Colonic mucosa (tissue), 4 donors: ENCODE data around the gene SHB. TPM values are rescaled to one million over a fixed set of nuclear protein-coding genes. Genes with fewer than 3 reads are reported as not detected.

ENCODE experiments used
- DNase-seq: peaks from one replicate; pipeline ENCODE4 v3.0.0-alpha.2; 2020
- H3K27ac ChIP-seq: fragments of 200-600 bp; one replicate; pipeline ENCODE4 v1.8.0; 2021
- H3K27me3 ChIP-seq: fragments of 200-600 bp; one replicate; pipeline ENCODE4 v1.8.0; 2021
- H3K36me3 ChIP-seq: fragments of 200-600 bp; one replicate; pipeline ENCODE4 v1.8.0; 2021
- H3K4me1 ChIP-seq: fragments of 200-600 bp; one replicate; pipeline ENCODE4 v1.8.0; 2021; ENCODE audit warnings: mild to moderate bottlenecking
- H3K4me3 ChIP-seq: fragments of 200-600 bp; one replicate; pipeline ENCODE4 v1.8.0; 2021
- H3K9ac ChIP-seq, 2 donors: one replicate each; pipeline ENCODE4 v1.7.0; 2013; ENCODE audit warnings: control low read depth in 2 of 2, low read depth in 2 of 2, low read length in 2 of 2
- H3K9me3 ChIP-seq: fragments of 200-600 bp; one replicate; pipeline ENCODE4 v1.8.0; 2021
- intact Hi-C: fragments of 100-400 bp; cut with DNase I; formaldehyde crosslinking; loops from one replicate; pipeline ENCODE4 v1.14.1; 2022
- total RNA-seq, 2 donors: library from RNA; stranded (reverse); fragmentation: NEBNext Ultra II Directional in 1 of 2; extraction: Animal tissue kit (Norgen Biotek cat#: 25700) in 1 of 2; gene quantifications; one replicate each; pipeline ENCODE4 v1.2.1, GENCODE V29; 2021
- TF ChIP-seq, protein P1 (sequence below): fragments of 200-600 bp; IDR thresholded peaks from one replicate; pipeline ENCODE4 v1.8.0; 2022; ENCODE audit warnings: antibody characterized with exemption, mild to moderate bottlenecking
- donor health status: healthy.
- donor health status: DM: no; HTN: no; CAD: no.
- donor health status: DM: no; HTN: no; CAD: no.

SHB gene
- total RNA-seq, 2 donors from 2014 or later: 17.4 to 24.0 TPM

- TF ChIP-seq, protein P1, sequence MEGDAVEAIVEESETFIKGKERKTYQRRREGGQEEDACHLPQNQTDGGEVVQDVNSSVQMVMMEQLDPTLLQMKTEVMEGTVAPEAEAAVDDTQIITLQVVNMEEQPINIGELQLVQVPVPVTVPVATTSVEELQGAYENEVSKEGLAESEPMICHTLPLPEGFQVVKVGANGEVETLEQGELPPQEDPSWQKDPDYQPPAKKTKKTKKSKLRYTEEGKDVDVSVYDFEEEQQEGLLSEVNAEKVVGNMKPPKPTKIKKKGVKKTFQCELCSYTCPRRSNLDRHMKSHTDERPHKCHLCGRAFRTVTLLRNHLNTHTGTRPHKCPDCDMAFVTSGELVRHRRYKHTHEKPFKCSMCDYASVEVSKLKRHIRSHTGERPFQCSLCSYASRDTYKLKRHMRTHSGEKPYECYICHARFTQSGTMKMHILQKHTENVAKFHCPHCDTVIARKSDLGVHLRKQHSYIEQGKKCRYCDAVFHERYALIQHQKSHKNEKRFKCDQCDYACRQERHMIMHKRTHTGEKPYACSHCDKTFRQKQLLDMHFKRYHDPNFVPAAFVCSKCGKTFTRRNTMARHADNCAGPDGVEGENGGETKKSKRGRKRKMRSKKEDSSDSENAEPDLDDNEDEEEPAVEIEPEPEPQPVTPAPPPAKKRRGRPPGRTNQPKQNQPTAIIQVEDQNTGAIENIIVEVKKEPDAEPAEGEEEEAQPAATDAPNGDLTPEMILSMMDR: no peak
- DNase-seq: no peak
- H3K4me1 ChIP-seq: no peaks in the 10 kb centered on the region
- H3K27ac ChIP-seq: no peak overlapping the region
- no peak overlapping the region for H3K9ac ChIP-seq
- H3K9me3 ChIP-seq: no peaks in the 10 kb centered on the region
- H3K27me3 ChIP-seq: no peaks in the 10 kb centered on the region
- intact Hi-C loops: no loop called here
- no peak overlapping the region for H3K4me3 ChIP-seq
- no peaks in the 10 kb centered on the region for H3K36me3 ChIP-seq
Observed at GRCh38 chr9:37995961-37996818, 72.8 kb downstream of the SHB start.

GRCh38 chr9:37995348-37995737 lies 73.7 kb downstream of the SHB start:
- no peaks in the 10 kb centered on the region for H3K36me3 ChIP-seq
- intact Hi-C loops: no loop called here
- peak overlapping the region; percentile 21 for H3K27ac ChIP-seq
- H3K4me3 ChIP-seq: no peak overlapping the region
- TF ChIP-seq, protein P1: no peak
- DNase-seq: no peak
- H3K4me1 ChIP-seq: no peaks in the 10 kb centered on the region
- H3K27me3 ChIP-seq: no peaks in the 10 kb centered on the region
- no peak overlapping the region for H3K9ac ChIP-seq
- H3K9me3 ChIP-seq: no peaks in the 10 kb centered on the region

DNA sequence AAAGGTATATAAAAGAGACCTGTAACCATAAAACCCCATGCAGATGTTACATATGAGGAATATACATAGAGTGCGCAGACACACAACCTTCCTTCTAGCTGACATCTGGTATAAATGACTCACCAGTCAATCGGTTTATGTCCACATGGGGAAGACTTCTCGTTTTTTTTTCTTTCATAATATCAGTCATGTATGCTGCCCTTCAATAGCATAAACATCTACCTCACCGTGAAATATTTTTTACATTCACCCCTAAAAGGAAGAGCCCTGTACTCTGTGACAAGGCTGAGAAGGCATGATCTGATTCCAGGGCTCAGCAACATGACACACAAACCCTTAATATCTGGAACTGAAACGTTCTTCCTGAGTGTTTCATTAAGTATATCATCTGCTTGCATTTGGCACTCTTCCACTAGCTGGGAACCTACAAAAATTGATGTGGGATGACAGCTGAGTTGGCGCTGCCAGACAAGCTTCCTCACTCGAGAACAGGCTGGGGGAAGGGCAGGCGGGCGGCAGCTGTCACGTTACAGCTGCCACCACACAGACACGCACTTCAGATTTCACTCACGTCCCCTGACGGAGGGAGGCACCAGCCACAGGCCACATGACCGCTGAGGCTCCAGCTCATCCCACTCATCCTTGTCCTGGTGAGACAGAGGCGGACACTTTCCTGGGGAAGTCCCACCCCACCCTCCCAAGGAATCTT lies 74.2 kb downstream of the SHB start:
- peak overlapping the region; percentile 21 for H3K27ac ChIP-seq

DNA sequence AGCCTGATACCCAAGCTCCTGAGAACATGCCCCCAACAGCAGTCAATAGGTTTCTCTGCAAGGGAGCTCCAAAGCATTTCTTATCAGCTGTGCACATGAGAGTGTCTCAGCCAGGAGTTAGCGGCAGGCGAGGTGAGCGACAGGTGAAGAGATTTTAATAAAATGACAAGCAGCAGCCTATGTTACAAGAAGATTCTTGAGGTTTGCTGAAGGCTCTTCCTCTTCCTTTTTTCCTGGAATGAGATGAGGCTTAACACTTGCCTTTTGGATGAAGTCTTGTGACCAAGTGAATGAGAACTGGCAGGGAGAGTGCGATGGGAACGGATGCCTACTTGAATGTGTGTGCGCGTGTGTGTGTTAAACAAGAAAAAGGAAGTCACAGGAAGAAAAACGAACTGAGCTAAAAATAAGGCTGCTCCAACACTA lies 76.1 kb downstream of the SHB start:
- no peaks in the 10 kb centered on the region for H3K4me1 ChIP-seq
- no peaks in the 10 kb centered on the region for H3K27me3 ChIP-seq
- H3K27ac ChIP-seq: no peak overlapping the region
- no peak overlapping the region for H3K4me3 ChIP-seq
- TF ChIP-seq, protein P1: no peak
- no peak overlapping the region for H3K9ac ChIP-seq
- H3K36me3 ChIP-seq: no peaks in the 10 kb centered on the region
- intact Hi-C loops: no loop called here
- no peak for DNase-seq
- H3K9me3 ChIP-seq: no peaks in the 10 kb centered on the region

More for the DNA sequence above, 74.2 kb downstream of the SHB start:
- intact Hi-C loops: no loop called here
- Histone ChIP-seq H3K4me3 (no peak overlapping the region), H3K36me3 (no peaks in the 10 kb centered on the region), H3K27me3 (no peaks in the 10 kb centered on the region), H3K9me3 (no peaks in the 10 kb centered on the region), H3K9ac (no peak overlapping the region), H3K4me1 (no peaks in the 10 kb centered on the region)
- peak; percentile 53 for DNase-seq
- TF ChIP-seq, protein P1: no peak

DNA sequence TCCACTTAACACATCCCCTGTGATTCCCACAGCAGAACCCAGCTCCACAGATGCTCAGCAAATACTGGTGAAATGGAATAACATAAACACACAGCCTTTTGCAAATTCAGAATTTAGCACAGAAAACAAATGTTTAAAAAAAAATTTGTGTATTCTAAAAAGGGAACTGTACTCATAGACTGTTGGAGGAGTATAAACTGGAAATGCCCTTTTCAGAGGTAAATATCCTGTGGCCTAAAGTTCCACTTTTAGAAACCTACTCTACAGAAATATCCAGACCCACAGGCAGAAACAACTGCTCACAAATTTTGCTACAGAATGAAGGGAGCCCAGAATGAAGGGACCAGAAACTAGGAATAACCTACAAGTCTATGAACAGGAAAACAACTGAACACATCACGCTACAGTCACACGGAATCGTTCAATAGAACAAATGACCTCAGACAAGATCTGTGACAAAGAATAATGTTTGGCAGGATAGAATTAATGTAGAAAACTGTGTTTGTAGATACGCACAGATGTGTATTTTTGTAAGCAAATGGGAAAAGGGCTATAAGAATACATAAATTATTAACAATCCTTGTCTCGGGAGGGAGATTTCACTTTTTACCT lies 78.5 kb downstream of the SHB start:
- Histone ChIP-seq H3K9ac (no peak overlapping the region), H3K9me3 (no peaks in the 10 kb centered on the region), H3K4me1 (no peaks in the 10 kb centered on the region), H3K27ac (no peak overlapping the region), H3K27me3 (no peaks in the 10 kb centered on the region), H3K36me3 (no peaks in the 10 kb centered on the region), H3K4me3 (no peak overlapping the region)
- TF ChIP-seq, protein P1: no peak
- no peak for DNase-seq
- intact Hi-C loops: no loop called here
